ENCODE measurements around the gene CACYBP.
A peak's percentile ranks its signal among the peaks of the same experiment; 100 is the strongest.
"Not testable (repeated sequence)": the region's sequence is repeated elsewhere in the genome, so short reads cannot be mapped to it uniquely, and the experiment has no call there.

CACYBP gene

GRCh38 chr1:175013445-175013844, 13.7 kb downstream of the CACYBP start:
- no peak for DNase-seq (ENCODE audit: low spot score)

GRCh38 chr1:175015243-175015642, 15.5 kb downstream of the CACYBP start:
- no peak for DNase-seq (ENCODE audit: low spot score)

DNA sequence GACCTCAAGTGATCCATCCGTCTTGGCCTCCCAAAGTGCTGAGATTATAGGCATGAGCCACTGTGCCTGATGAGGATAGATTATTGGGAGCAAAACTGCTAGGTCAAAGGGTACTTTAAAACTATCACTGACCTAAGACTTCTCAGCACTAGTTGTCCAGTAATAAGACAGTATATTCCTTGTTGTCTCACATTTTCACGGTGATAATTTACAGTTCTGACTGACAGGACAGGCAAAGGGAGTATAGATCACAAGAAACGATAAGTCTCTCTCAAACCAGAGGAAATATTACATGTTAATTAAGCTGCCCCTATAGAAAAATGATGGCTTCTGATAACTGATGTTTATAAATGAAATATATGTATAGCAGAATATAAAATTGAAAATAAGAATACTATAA, 19.8 kb downstream of the CACYBP start:
- no peak for DNase-seq (ENCODE audit: low spot score)

- peak; percentile 98 for DNase-seq (ENCODE audit: low spot score)
Measured at GRCh38 chr1:175023043-175023921, 23.5 kb downstream of the CACYBP start, which contains the start of gene MRPS14. Gene MRPS14, minus strand, starts transcription at chr1:175023425. Its CDS starts 17 bp downstream, at chr1:175023408.

DNA sequence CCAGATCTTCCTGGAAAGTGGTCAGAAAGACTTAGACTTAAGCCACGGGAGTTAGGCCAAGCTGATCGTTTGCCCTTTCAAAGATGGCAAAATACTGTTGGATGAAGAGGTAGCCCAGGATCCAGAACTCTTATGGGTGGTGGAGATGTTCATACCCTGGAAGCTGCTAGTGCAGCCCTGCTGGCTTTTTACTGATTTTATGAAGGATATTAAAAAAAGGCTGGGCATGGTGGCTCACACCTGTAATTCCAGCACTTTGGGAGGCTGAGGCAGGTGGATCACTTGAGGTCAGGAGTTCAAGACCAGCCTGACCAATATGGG, 24.1 kb downstream of the CACYBP start:
- not testable (repeated sequence) for DNase-seq (ENCODE audit: low spot score)

DNA sequence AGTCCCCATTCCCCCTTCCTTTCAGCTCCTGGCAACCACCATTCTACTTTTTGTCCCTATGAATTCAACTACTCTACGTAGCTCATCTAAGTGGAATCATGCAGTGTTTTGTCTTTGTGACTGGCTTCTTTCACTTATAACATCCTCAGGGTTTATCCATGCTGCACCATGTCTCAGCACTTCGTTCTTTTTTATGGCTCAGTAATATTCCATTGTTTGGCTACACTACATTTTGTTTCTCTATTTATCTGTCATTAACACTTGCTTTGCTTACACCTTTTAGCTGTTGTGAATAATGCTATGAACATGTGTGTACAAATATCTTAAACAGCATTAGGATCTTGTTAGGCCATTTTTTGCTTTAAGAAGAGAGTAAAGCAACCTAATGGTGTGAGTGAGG, 25.0 kb downstream of the CACYBP start:
- no peak for DNase-seq (ENCODE audit: low spot score)

DNA sequence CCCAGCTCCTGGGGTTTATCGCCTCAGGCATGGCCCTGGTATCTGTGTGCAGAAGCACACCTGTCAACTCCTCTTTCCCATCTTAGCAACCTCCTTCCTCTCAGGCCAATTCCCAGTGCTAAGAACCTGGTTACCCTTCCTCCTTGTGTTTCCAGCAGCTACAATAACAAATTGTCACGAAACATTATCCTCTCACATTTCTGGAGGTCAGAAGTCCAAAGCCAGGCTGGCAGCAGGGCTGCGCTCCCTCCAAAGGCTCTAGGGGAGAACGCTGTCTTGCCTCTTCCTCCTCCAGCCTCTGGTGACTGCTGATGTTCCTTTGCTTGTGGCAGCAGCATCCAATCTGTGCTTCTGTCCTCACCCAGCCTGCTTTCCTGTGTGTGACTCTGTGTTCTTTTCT, 34.2 kb downstream of the CACYBP start:
- no peak for DNase-seq (ENCODE audit: low spot score)

DNA sequence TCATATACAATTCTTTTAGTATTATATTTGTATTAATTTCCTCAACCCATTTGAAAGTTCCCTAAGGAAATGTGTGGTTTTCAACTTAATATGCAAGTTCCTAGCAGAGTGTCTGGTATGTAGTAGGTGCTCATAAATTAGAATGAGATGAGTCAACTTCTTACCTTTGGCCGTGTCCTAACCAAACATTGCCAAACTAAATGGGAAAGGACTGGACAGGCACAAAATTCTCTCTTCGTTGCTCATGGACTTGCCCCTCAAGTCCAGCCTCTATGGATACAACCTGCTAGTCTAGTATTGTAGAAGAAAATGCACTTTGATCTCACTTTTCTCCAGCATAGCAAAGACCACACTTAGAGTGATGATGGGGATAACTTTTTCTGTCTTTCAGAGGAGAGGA, 35.0 kb downstream of the CACYBP start:
- no peak for DNase-seq (ENCODE audit: low spot score)

- DNase-seq (ENCODE audit: low spot score) = no peak
Measured at GRCh38 chr1:175035865-175036264, 36.1 kb downstream of the CACYBP start.

DNA sequence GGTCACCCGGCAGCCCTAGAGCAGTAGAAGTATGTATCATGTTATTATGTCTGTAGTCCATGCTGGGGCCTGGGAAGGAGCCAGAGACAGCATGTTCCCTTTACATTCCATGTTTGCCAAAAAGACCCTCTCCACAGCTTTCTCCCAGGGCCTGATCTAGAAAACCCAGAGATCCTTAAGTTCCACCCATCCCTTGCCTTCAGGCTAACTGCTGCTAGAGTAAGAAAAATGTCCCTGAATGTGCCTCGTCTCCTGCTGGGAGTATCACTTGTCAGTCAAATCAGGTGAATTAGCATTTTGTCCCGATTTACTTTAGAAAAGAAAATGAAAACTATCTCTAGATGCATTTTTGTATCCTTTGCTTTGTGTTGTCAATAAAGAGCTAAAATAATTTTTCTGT, 36.7 kb downstream of the CACYBP start:
- no peak for DNase-seq (ENCODE audit: low spot score)

GRCh38 chr1:175037416-175037815, 37.7 kb downstream of the CACYBP start:
- no peak for DNase-seq (ENCODE audit: low spot score)

DNA sequence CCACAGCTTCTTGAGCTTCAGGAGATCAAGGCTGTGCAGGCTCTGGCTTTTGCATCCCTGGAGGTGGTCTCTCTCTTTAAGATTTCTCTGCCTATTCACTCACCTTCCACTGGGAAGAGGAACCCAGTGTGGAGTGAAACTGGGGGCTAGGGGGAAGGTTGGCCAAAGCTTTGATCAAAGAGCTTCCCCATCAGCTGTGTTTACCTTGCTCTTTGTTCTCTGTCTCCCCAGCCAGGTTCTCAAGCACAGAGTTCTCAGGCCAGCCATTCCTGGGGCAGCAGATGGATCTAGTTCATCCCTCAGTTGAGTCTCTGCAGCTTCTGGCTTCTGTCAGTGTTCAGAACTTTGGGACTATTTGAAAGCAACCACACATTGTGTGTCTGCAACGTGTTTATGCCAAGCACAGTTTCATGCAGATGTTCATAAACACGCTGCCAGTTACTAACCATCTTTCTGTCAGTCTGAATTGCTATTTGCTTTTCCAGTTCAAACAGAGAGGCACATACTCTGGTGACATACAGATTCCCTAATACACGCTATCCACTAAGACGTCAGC, 40.7 kb downstream of the CACYBP start:
- DNase-seq (ENCODE audit: low spot score) = no peak

- DNase-seq (ENCODE audit: low spot score) = no peak
Measured at GRCh38 chr1:175042650-175043049, 42.9 kb downstream of the CACYBP start.

- no peak for DNase-seq (ENCODE audit: low spot score)
Measured at GRCh38 chr1:175043824-175044223, 44.1 kb downstream of the CACYBP start.

DNA sequence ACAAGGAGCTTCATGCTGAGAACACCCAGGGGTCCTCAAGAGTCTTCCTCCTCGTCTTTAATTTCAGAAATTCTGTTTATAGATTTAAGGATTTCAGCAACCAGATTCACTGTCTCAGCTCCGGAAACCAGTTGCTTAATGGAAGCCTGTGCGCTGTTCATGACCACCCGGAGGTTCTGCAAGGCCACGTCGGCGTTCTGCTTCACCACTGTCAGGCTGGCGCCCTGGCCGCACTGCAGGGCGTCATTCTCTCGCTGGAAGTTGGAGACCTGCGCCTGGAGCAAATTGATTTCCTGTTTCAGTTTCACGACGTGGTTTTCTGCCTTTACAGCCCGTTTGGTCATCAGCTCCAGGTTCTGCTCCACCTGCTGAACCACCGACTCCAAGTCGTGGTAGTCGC, 44.8 kb downstream of the CACYBP start:
- DNase-seq (ENCODE audit: low spot score) = not testable (repeated sequence)

- no peak for DNase-seq (ENCODE audit: low spot score)
Measured at GRCh38 chr1:175045097-175045496, 45.4 kb downstream of the CACYBP start.

- DNase-seq (ENCODE audit: low spot score) = no peak
Measured at GRCh38 chr1:175045519-175045918, 45.8 kb downstream of the CACYBP start.

GRCh38 chr1:175050992-175051391, 51.2 kb downstream of the CACYBP start:
- DNase-seq (ENCODE audit: low spot score) = no peak

GRCh38 chr1:175054736-175055135, 55.0 kb downstream of the CACYBP start:
- DNase-seq (ENCODE audit: low spot score) = no peak

Measured in Ammon's horn (tissue), 1 donor.